HepG2 (cell line): Measurements from ENCODE around the gene COX4I2. TPM values are rescaled to one million over a fixed set of nuclear protein-coding genes. Genes with fewer than 3 reads are reported as not detected.

ENCODE experiments used
- CEBPG ChIP-seq: IDR thresholded peaks from 2 replicates; pipeline ENCODE4 v1.6.1; 2016
- HNF4A ChIP-seq: sonication (generic); formaldehyde crosslinking; IDR thresholded peaks from 2 replicates; pipeline ENCODE4 v1.4.0; 2020; ENCODE audit warnings: missing genetic modification reagents
- HNRNPK ChIP-seq: fragments of 200-400 bp; formaldehyde crosslinking; IDR thresholded peaks from 2 replicates; pipeline ENCODE4 v1.6.1; 2018; ENCODE audit warnings: low read length, low read depth, moderate library complexity, mild to moderate bottlenecking; ENCODE audit not compliant: poor library complexity, severe bottlenecking
- POLR2AphosphoS2 ChIP-seq: IDR thresholded peaks from 2 replicates; pipeline ENCODE4 v1.6.1; 2011; ENCODE audit warnings: low read depth, low read length, improper control_type of control experiment
- PRPF4 ChIP-seq: fragments of 200-400 bp; formaldehyde crosslinking; IDR thresholded peaks from 2 replicates; pipeline ENCODE4 v1.6.1; 2016; ENCODE audit warnings: low read length, low read depth; ENCODE audit not compliant: poor library complexity, severe bottlenecking
- TCF7L2 ChIP-seq: IDR thresholded peaks from 2 replicates; pipeline ENCODE4 v1.6.1; 2011; ENCODE audit warnings: mild to moderate bottlenecking, low read depth, low read length, moderate library complexity
- TSC22D2 ChIP-seq: sonication (generic); formaldehyde crosslinking; IDR thresholded peaks from 2 replicates; pipeline ENCODE4 v1.5.1; 2020; ENCODE audit warnings: missing genetic modification reagents, mild to moderate bottlenecking, borderline replicate concordance
- ZBTB3 ChIP-seq: sonication (generic); formaldehyde crosslinking; IDR thresholded peaks from 2 replicates; pipeline ENCODE4 v1.4.0; 2020; ENCODE audit warnings: low read depth, mild to moderate bottlenecking, moderate library complexity, missing genetic modification reagents, borderline replicate concordance
- ZFP1 ChIP-seq: IDR thresholded peaks from 2 replicates; pipeline ENCODE4 v1.6.1; 2016
- ZFP37 ChIP-seq: sonication (generic); formaldehyde crosslinking; IDR thresholded peaks from 2 replicates; pipeline ENCODE4 v1.4.0; 2020; ENCODE audit warnings: missing genetic modification reagents, borderline replicate concordance
- ZNF34 ChIP-seq: sonication (generic); formaldehyde crosslinking; IDR thresholded peaks from 2 replicates; pipeline ENCODE4 v1.4.0; 2020; ENCODE audit warnings: mild to moderate bottlenecking, missing genetic modification reagents, borderline replicate concordance
- ZNF501 ChIP-seq: sonication (generic); formaldehyde crosslinking; IDR thresholded peaks from 2 replicates; pipeline ENCODE4 v1.5.1; 2020; ENCODE audit warnings: mild to moderate bottlenecking, moderate library complexity, missing genetic modification reagents
- ZNF547 ChIP-seq: sonication (generic); formaldehyde crosslinking; IDR thresholded peaks from 2 replicates; pipeline ENCODE4 v1.5.1; 2020; ENCODE audit warnings: mild to moderate bottlenecking, missing genetic modification reagents
- ZNF607 ChIP-seq: sonication (generic); formaldehyde crosslinking; IDR thresholded peaks from 2 replicates; pipeline ENCODE4 v1.5.1; 2020; ENCODE audit warnings: missing genetic modification reagents, mild to moderate bottlenecking, borderline replicate concordance
- ZNF816 ChIP-seq: sonication (generic); formaldehyde crosslinking; IDR thresholded peaks from 2 replicates; pipeline ENCODE4 v1.8.0; 2022; ENCODE audit warnings: missing genetic modification reagents, mild to moderate bottlenecking, borderline replicate concordance
- polyA plus RNA-seq, 8 experiments: library from polyadenylated mRNA; depleted of rRNA in 3 of 8; stranded (reverse) in 7 of 8; unstranded in 1 of 8; fragments of >200 nt; fragmentation: Illumina TruSeq in 4 of 8; extraction: Trizol in 4 of 8; gene quantifications; 2 replicates each; pipeline versions ENCODE4 v1.2.1 to v1.2.3, GENCODE V29; 2011 to 2016; ENCODE audit warnings: low read depth in 4 of 8, missing spikeins in 1 of 8, mixed read lengths in 1 of 8; ENCODE audit not compliant: insufficient read depth in 1 of 8
- total RNA-seq, 5 experiments: library from RNA; depleted of rRNA; stranded (reverse); fragments of >200 nt; fragmentation: Illumina TruSeq; extraction: Trizol; gene quantifications; 2 replicates each; pipeline ENCODE4 v1.2.3, GENCODE V29; 2016; ENCODE audit warnings: low read depth in 1 of 5
- TF ChIP-seq, protein P1 (sequence below): sonication (generic); formaldehyde crosslinking; IDR thresholded peaks from 2 replicates; pipeline ENCODE4 v1.8.1; 2023; ENCODE audit warnings: mild to moderate bottlenecking, missing genetic modification reagents, borderline replicate concordance
- TF ChIP-seq, protein P2 (sequence below): sonication (generic); formaldehyde crosslinking; IDR thresholded peaks from 2 replicates; pipeline ENCODE4 v1.4.0; 2020; ENCODE audit warnings: missing genetic modification reagents, borderline replicate concordance
- TF ChIP-seq, protein P3 (sequence below): sonication (generic); formaldehyde crosslinking; IDR thresholded peaks from 2 replicates; pipeline ENCODE4 v1.5.1; 2020; ENCODE audit warnings: mild to moderate bottlenecking, missing genetic modification reagents, moderate library complexity
- TF ChIP-seq, protein P4 (sequence below): sonication (generic); formaldehyde crosslinking; IDR thresholded peaks from 2 replicates; pipeline ENCODE4 v1.8.1; 2023; ENCODE audit warnings: mild to moderate bottlenecking, inconsistent platforms, moderate library complexity, missing genetic modification reagents, borderline replicate concordance
- TF ChIP-seq, protein P5 (sequence below): sonication (generic); formaldehyde crosslinking; IDR thresholded peaks from 2 replicates; pipeline ENCODE4 v1.4.0; 2020; ENCODE audit warnings: missing genetic modification reagents, mild to moderate bottlenecking, borderline replicate concordance

COX4I2 gene
- total and polyA plus RNA-seq, 2 of the 13 experiments (the other 11 are each of a cell fraction or from before 2014, with no cell fraction given), result 1.1 TPM; not detected in 1

DNA sequence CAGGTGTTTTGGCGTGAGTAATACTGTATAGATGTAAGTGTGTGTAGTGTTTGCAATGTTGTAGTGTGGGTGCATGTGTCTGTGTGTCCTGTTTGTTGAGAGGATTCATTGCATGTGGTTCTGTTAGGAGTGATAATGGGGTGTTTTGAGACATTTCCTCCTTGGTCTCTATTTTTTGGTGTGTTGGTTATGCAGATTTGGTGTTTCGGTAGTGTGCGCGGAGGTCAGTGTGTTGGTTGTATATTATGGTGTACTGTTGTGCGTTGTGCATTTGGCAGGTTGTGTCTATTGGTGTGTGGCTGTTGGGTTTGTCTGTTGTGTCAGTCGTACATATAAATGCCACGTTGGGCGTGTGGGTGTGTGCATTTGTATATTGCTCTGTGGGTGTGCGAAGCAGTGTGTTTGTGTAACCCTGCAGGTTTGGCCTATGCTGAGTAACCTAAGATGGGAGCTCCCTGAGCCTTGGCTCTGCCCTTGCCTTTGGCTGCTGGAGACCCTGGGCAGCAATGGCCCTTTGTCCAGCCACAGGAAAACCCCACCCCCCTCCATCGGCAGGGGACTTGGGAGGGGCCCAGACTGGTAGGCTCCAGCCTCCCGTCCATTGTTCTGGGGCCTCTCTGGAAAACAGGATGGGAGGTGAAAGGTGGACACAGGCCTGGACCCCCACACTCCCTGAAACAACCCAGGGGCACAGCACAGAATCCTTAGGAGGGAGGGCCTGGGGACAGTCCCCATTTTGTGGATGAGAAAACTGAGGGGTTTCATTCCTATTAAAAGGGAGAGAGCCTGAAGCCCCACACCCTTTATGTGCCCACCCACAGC lies 42.9 kb upstream of the COX4I2 start (continued):
- TF ChIP-seq TSC22D2 (no peak), HNF4A (CRISPR knock-in tag) (peak; percentile 26; the same call in 1 of the 2 replicates), ZFP37 (CRISPR knock-in tag) (peak; percentile 73; the same call in 1 of the 2 replicates), CEBPG (CRISPR knock-in tag) (peak; percentile 42; the same call in 1 of the 2 replicates), POLR2AphosphoS2 (no peak), HNRNPK (no peak), ZBTB3 (CRISPR knock-in tag) (peak; percentile 73), ZNF816 (CRISPR knock-in tag) (no peak), ZNF547 (CRISPR knock-in tag) (no peak; the same call in 1 of the 2 replicates), TCF7L2 (no peak), ZFP1 (no peak), ZNF34 (CRISPR knock-in tag) (no peak), PRPF4 (peak; percentile 45), ZNF501 (CRISPR knock-in tag) (no peak), ZNF607 (CRISPR knock-in tag) (no peak)
- TF ChIP-seq, protein P1, sequence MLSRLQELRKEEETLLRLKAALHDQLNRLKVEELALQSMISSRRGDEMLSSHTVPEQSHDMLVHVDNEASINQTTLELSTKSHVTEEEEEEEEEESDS (CRISPR knock-in tag), result no peak; the same call in 1 of the 2 replicates
- TF ChIP-seq, protein P2, sequence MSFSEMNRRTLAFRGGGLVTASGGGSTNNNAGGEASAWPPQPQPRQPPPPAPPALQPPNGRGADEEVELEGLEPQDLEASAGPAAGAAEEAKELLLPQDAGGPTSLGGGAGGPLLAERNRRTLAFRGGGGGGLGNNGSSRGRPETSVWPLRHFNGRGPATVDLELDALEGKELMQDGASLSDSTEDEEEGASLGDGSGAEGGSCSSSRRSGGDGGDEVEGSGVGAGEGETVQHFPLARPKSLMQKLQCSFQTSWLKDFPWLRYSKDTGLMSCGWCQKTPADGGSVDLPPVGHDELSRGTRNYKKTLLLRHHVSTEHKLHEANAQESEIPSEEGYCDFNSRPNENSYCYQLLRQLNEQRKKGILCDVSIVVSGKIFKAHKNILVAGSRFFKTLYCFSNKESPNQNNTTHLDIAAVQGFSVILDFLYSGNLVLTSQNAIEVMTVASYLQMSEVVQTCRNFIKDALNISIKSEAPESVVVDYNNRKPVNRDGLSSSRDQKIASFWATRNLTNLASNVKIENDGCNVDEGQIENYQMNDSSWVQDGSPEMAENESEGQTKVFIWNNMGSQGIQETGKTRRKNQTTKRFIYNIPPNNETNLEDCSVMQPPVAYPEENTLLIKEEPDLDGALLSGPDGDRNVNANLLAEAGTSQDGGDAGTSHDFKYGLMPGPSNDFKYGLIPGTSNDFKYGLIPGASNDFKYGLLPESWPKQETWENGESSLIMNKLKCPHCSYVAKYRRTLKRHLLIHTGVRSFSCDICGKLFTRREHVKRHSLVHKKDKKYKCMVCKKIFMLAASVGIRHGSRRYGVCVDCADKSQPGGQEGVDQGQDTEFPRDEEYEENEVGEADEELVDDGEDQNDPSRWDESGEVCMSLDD (CRISPR knock-in tag), result no peak; the same call in 1 of the 2 replicates
- TF ChIP-seq, protein P3, sequence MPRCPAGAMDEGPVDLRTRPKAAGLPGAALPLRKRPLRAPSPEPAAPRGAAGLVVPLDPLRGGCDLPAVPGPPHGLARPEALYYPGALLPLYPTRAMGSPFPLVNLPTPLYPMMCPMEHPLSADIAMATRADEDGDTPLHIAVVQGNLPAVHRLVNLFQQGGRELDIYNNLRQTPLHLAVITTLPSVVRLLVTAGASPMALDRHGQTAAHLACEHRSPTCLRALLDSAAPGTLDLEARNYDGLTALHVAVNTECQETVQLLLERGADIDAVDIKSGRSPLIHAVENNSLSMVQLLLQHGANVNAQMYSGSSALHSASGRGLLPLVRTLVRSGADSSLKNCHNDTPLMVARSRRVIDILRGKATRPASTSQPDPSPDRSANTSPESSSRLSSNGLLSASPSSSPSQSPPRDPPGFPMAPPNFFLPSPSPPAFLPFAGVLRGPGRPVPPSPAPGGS (CRISPR knock-in tag), result peak; percentile 22; the same call in 1 of the 2 replicates
- TF ChIP-seq, protein P4, sequence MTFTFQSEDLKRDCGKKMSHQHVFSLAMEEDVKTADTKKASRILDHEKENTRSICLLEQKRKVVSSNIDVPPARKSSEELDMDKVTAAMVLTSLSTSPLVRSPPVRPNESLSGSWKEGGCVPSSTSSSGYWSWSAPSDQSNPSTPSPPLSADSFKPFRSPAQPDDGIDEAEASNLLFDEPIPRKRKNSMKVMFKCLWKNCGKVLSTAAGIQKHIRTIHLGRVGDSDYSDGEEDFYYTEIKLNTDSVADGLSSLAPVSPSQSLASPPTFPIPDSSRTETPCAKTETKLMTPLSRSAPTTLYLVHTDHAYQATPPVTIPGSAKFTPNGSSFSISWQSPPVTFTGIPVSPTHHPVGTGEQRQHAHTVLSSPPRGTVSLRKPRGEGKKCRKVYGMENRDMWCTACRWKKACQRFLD (CRISPR knock-in tag), result no peak
- TF ChIP-seq, protein P5, sequence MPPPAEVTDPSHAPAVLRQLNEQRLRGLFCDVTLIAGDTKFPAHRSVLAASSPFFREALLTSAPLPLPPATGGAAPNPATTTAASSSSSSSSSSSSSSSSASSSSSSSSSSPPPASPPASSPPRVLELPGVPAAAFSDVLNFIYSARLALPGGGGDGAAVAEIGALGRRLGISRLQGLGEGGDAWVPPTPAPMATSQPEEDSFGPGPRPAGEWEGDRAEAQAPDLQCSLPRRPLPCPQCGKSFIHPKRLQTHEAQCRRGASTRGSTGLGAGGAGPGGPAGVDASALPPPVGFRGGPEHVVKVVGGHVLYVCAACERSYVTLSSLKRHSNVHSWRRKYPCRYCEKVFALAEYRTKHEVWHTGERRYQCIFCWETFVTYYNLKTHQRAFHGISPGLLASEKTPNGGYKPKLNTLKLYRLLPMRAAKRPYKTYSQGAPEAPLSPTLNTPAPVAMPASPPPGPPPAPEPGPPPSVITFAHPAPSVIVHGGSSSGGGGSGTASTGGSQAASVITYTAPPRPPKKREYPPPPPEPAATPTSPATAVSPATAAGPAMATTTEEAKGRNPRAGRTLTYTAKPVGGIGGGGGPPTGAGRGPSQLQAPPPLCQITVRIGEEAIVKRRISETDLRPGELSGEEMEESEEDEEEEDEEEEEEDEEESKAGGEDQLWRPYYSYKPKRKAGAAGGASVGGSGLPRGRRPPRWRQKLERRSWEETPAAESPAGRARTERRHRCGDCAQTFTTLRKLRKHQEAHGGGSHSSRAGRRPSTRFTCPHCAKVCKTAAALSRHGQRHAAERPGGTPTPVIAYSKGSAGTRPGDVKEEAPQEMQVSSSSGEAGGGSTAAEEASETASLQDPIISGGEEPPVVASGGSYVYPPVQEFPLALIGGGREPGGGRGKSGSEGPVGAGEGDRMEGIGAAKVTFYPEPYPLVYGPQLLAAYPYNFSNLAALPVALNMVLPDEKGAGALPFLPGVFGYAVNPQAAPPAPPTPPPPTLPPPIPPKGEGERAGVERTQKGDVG, result no peak
